ENCODE measurements around the gene FUS.

- TF ChIP-seq EP300 (IDR thresholded peaks at IDR 0.05) (no peak), POLR2A (IDR thresholded peaks at IDR 0.05) (no peak)
Observed at GRCh38 chr16:31148896-31149295, 31.0 kb upstream of the FUS start.

All from tibial nerve (tissue), 3 donors.